Astrocyte (in vitro differentiated cells and primary cell): Measurements from ENCODE around the gene TAF1C. TPM values are rescaled to one million over a fixed set of nuclear protein-coding genes. Genes with fewer than 3 reads are reported as not detected.

Experiments used
- DNase-seq: peaks from one replicate; pipeline ENCODE4 v3.0.0-alpha.2; 2010; ENCODE audit warnings: low read depth
- FAIRE-seq: peaks from 2 replicates; lab custom pipeline; 2011; peaks lifted over from hg19 to GRCh38; lab: Jason Lieb, UNC
- H2AFZ ChIP-seq: 2 replicates; pipeline ENCODE4 v1.6.0; 2012; ENCODE audit warnings: low read depth, low read length, inconsistent platforms
- H3K27ac ChIP-seq: 2 replicates; pipeline ENCODE4 v1.5.1; 2011; ENCODE audit warnings: low read depth, low read length, inconsistent platforms
- H3K27me3 ChIP-seq: 2 replicates; pipeline ENCODE4 v1.6.0; 2011; ENCODE audit warnings: low read length, inconsistent platforms; ENCODE audit not compliant: insufficient read depth
- H3K36me3 ChIP-seq: 2 replicates; pipeline ENCODE4 v1.5.1; 2011; ENCODE audit warnings: low read length, inconsistent platforms; ENCODE audit not compliant: insufficient read depth
- H3K4me1 ChIP-seq: 2 replicates; pipeline ENCODE4 v1.5.1; 2011; ENCODE audit warnings: low read length, inconsistent platforms; ENCODE audit not compliant: insufficient read depth
- H3K4me2 ChIP-seq: 2 replicates; pipeline ENCODE4 v1.6.0; 2012; ENCODE audit warnings: low read length, inconsistent platforms
- H3K4me3 ChIP-seq: 2 replicates; pipeline ENCODE4 v1.5.1; 2011; ENCODE audit warnings: low read depth, mild to moderate bottlenecking, low read length, inconsistent platforms; ENCODE audit not compliant: insufficient read depth
- H3K79me2 ChIP-seq: 2 replicates; pipeline ENCODE4 v1.6.0; 2012; ENCODE audit warnings: mild to moderate bottlenecking, low read length, inconsistent platforms; ENCODE audit not compliant: insufficient read depth
- H3K9ac ChIP-seq: 2 replicates; pipeline ENCODE4 v1.6.0; 2012; ENCODE audit warnings: mild to moderate bottlenecking, low read length, inconsistent platforms
- H3K9me3 ChIP-seq: 2 replicates; pipeline ENCODE4 v1.5.1; 2012; ENCODE audit warnings: low read depth, mild to moderate bottlenecking, low read length, inconsistent platforms; ENCODE audit not compliant: insufficient read depth
- H4K20me1 ChIP-seq: 2 replicates; pipeline ENCODE4 v1.6.0; 2012; ENCODE audit warnings: low read length, inconsistent platforms; ENCODE audit not compliant: insufficient read depth
- H3K27ac Mint-ChIP-seq: one replicate; pipeline ENCODE4 v1.8.0; 2021; ENCODE audit warnings: mild to moderate bottlenecking, mixed read lengths; ENCODE audit not compliant: unreplicated experiment
- H3K27me3 Mint-ChIP-seq: one replicate; pipeline ENCODE4 v1.8.0; 2021; ENCODE audit warnings: low read depth, mixed read lengths; ENCODE audit not compliant: unreplicated experiment
- H3K36me3 Mint-ChIP-seq: one replicate; pipeline ENCODE4 v1.8.0; 2021; ENCODE audit warnings: low read depth, mixed read lengths; ENCODE audit not compliant: unreplicated experiment
- H3K4me1 Mint-ChIP-seq: one replicate; pipeline ENCODE4 v1.8.0; 2021; ENCODE audit warnings: low read depth, mixed read lengths; ENCODE audit not compliant: unreplicated experiment
- H3K4me3 Mint-ChIP-seq: one replicate; pipeline ENCODE4 v1.8.0; 2021; ENCODE audit warnings: mild to moderate bottlenecking, moderate library complexity, mixed read lengths; ENCODE audit not compliant: unreplicated experiment
- H3K9me3 Mint-ChIP-seq: one replicate; pipeline ENCODE4 v1.8.0; 2021; ENCODE audit warnings: mild to moderate bottlenecking, mixed read lengths; ENCODE audit not compliant: unreplicated experiment
- EZH2 ChIP-seq: IDR thresholded peaks from 2 replicates; pipeline ENCODE4 v1.6.1; 2012; ENCODE audit warnings: mild to moderate bottlenecking, low read length, inconsistent platforms; ENCODE audit not compliant: insufficient read depth
- total RNA-seq: library from RNA; stranded (reverse); gene quantifications from 2 replicates; pipeline ENCODE4 v1.2.1, GENCODE V29; 2021
- TF ChIP-seq, protein P1 (sequence below): IDR thresholded peaks from 2 replicates; pipeline ENCODE4 v1.5.1; 2011; ENCODE audit warnings: low read depth, mild to moderate bottlenecking, inconsistent platforms, low read length, moderate library complexity; ENCODE audit not compliant: insufficient read depth

Gene TAF1C
- total RNA-seq, 1 donor from 2014 or later: 34.1 TPM

DNA sequence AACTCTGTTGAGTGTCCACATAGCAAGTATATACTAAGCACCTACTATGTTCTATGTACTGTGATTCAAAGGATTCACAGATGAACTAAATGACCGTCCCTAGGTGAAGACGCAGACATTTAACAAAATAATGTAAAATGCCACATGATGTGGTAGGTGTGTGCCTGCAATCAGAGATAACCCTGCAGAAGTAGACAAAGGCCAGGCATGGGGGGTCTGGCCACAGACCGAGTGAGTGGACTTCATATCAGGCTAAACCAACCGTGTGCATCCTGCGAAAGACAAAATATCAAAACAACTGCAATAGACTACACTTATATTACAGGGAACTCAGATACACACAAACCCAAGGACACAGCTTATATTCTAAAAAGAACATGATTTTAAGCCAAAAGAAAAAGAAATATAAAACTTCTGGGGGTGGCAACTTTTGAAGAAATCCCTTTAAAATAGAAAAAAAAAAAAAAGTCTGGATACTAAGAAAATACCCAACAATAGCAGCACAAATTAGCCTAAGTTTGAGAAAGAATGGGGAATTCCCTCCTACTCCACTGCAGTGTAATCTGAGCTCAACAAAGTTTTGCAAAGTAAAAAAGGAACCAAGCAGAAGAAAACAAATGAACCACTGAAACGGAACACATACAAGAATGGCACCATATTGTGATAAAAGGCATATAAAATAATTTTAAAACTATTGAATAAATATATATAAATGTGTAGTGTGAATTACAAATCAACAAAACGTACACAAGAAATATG lies 54.2 kb downstream of the TAF1C start:
- no peak overlapping the region for H3K4me3 ChIP-seq
- peaks cover 25% of the 10 kb centered on the region for H3K79me2 ChIP-seq
- H3K27ac ChIP-seq: no peak overlapping the region
- H3K9me3 Mint-ChIP-seq: no peaks in the 10 kb centered on the region
- no peak overlapping the region for H3K27ac Mint-ChIP-seq
- H3K36me3 Mint-ChIP-seq: peaks cover 5% of the 10 kb centered on the region
- no peaks in the 10 kb centered on the region for H3K27me3 Mint-ChIP-seq
- no peaks in the 10 kb centered on the region for H3K9me3 ChIP-seq
- H3K4me1 ChIP-seq: peaks cover 3% of the 10 kb centered on the region
- DNase-seq (no peak), FAIRE-seq (no peak)
- H4K20me1 ChIP-seq: peaks cover 22% of the 10 kb centered on the region
- H2AFZ ChIP-seq: no peak overlapping the region
- no peaks in the 10 kb centered on the region for H3K27me3 ChIP-seq
- TF ChIP-seq, protein P1, sequence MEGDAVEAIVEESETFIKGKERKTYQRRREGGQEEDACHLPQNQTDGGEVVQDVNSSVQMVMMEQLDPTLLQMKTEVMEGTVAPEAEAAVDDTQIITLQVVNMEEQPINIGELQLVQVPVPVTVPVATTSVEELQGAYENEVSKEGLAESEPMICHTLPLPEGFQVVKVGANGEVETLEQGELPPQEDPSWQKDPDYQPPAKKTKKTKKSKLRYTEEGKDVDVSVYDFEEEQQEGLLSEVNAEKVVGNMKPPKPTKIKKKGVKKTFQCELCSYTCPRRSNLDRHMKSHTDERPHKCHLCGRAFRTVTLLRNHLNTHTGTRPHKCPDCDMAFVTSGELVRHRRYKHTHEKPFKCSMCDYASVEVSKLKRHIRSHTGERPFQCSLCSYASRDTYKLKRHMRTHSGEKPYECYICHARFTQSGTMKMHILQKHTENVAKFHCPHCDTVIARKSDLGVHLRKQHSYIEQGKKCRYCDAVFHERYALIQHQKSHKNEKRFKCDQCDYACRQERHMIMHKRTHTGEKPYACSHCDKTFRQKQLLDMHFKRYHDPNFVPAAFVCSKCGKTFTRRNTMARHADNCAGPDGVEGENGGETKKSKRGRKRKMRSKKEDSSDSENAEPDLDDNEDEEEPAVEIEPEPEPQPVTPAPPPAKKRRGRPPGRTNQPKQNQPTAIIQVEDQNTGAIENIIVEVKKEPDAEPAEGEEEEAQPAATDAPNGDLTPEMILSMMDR: no peak
- TF ChIP-seq EZH2: no peak
- peaks cover 15% of the 10 kb centered on the region for H3K4me1 Mint-ChIP-seq
- H3K9ac ChIP-seq: no peak overlapping the region
- no peak overlapping the region for H3K4me2 ChIP-seq
- H3K4me3 Mint-ChIP-seq: no peak overlapping the region
- no peaks in the 10 kb centered on the region for H3K36me3 ChIP-seq

DNA sequence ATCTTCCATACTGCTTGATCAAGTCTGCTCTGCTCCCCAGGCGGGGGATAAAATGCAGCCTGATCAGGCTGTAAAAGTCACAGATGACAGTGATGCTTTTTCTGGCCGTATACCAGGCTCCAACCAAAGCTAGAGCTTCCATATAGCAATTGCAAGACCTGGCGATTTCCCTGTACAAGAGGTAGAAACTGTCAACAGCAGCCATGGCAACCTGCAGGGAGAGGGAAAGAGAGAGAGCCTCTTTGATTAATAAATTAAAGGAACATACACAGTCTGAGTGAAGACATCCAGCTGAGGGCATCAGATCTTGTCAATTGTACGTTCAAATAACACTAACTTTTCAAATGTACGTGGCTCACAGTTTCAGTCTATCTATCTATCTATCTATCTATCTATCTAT lies 55.7 kb downstream of the TAF1C start:
- Mint-ChIP-seq H3K36me3 (peaks cover 8% of the 10 kb centered on the region), H3K4me3 (no peak overlapping the region), H3K27me3 (no peaks in the 10 kb centered on the region), H3K9me3 (no peaks in the 10 kb centered on the region), H3K4me1 (peaks cover 3% of the 10 kb centered on the region), H3K27ac (no peak overlapping the region)
- Histone ChIP-seq H3K4me2 (no peak overlapping the region), H3K79me2 (peaks cover 11% of the 10 kb centered on the region), H4K20me1 (peaks cover 7% of the 10 kb centered on the region), H3K36me3 (no peaks in the 10 kb centered on the region), H2AFZ (no peak overlapping the region), H3K27me3 (no peaks in the 10 kb centered on the region), H3K4me1 (peaks cover 3% of the 10 kb centered on the region), H3K27ac (no peak overlapping the region), H3K9me3 (no peaks in the 10 kb centered on the region), H3K9ac (no peak overlapping the region), H3K4me3 (no peak overlapping the region)
- TF ChIP-seq EZH2: no peak
- TF ChIP-seq, protein P1: no peak
- no peak for DNase-seq
- FAIRE-seq: no peak

Other genes starting within 250 kb of the TAF1C start
- 0.60 and 0.79 TPM in 2 replicates for gene OSGIN1, start 233.8 kb downstream of the TAF1C start, total RNA-seq
- gene NECAB2, start 218.8 kb downstream of the TAF1C start, total RNA-seq: 0.32 and 1.1 TPM in 2 replicates
- gene SLC38A8, start 144.3 kb downstream of the TAF1C start, total RNA-seq: not detected in 2 replicates
- gene MBTPS1, start 70.1 kb downstream of the TAF1C start, total RNA-seq: 85.9 and 88.2 TPM in 2 replicates
- gene HSDL1, start 41.9 kb downstream of the TAF1C start, total RNA-seq: 26.5 and 29.2 TPM in 2 replicates
- 0.30 and 0.38 TPM in 2 replicates for gene DNAAF1, start 41.7 kb downstream of the TAF1C start, total RNA-seq
- gene ADAD2, start 4.1 kb upstream of the TAF1C start, total RNA-seq: not detected in 2 replicates
- gene KCNG4, start 53.0 kb upstream of the TAF1C start, total RNA-seq: not detected in 2 replicates
- gene WFDC1, start 107.8 kb upstream of the TAF1C start, total RNA-seq: 0.34 TPM in 1 of 2 replicates, not detected in the other
- 0.29 and 0.41 TPM in 2 replicates for gene ATP2C2, start 181.5 kb upstream of the TAF1C start, total RNA-seq